GM12878 (cell line): ENCODE measurements around the gene CRTC1. TPM values are rescaled to one million over a fixed set of nuclear protein-coding genes. Genes with fewer than 3 reads are reported as not detected.

Experiments used
- ATAC-seq: fragments of 200-7000 bp; cut with Tn5 transposase; 3 replicates; pipeline ENCODE4 v1.9.1; 2020; ENCODE audit warnings: mild to moderate bottlenecking, moderate library complexity
- BruUV-seq: library from RNA; stranded (reverse); fragments of 400-500 nt; replicated peaks from 2 replicates; lab custom pipeline; 2021; lab: Mats Ljungman, UMichigan
- CTCF ChIA-PET: fragments of 300-600 bp; sonication (Branson Sonifier 250); formaldehyde crosslinking; extraction: SDS; loops from one replicate; lab custom pipeline; 2021; ENCODE audit warnings: inconsistent platforms; lab: Yijun Ruan, JAX
- POLR2A ChIA-PET: fragments of 350-600 bp; formaldehyde crosslinking; extraction: SDS; loops from one replicate; lab custom pipeline; 2021; ENCODE audit warnings: inconsistent platforms; lab: Charles Lee
- RAD21 ChIA-PET: fragments of 300-600 bp; sonication (Branson Sonifier 250); formaldehyde crosslinking; loops from one replicate; lab custom pipeline; 2023; ENCODE audit warnings: antibody characterized with exemption; ENCODE audit not compliant: unreplicated experiment; lab: Charles Lee
- SMC1A ChIA-PET: fragments of 300-600 bp; sonication (Branson Sonifier 250); formaldehyde crosslinking; loops from one replicate; lab custom pipeline; 2023; ENCODE audit not compliant: unreplicated experiment, uncharacterized antibody; lab: Charles Lee
- DNase-seq: peaks from one replicate; pipeline ENCODE4 v3.0.0-alpha.2; 2011; ENCODE audit warnings: low read depth, low spot score
- FAIRE-seq: peaks from 3 replicates; lab custom pipeline; 2011; peaks lifted over from hg19 to GRCh38; lab: Jason Lieb, UNC
- H2AFZ ChIP-seq: 2 replicates; pipeline ENCODE4 v1.6.0; 2011; ENCODE audit warnings: low read depth, low read length, control low read depth; ENCODE audit not compliant: control insufficient read depth
- H3K27ac ChIP-seq: 2 replicates; pipeline ENCODE4 v1.5.1; 2011; ENCODE audit warnings: control low read depth; ENCODE audit not compliant: control insufficient read depth, insufficient read depth
- H3K27me3 ChIP-seq, 2 experiments: replicated peaks in 1 of 2; 2 replicates each; pipeline versions ENCODE4 v1.6.0 to v1.6.1; 2011; ENCODE audit warnings: low read length in 1 of 2; ENCODE audit not compliant: control insufficient read depth in 2 of 2, insufficient read depth in 2 of 2
- H3K36me3 ChIP-seq, 2 experiments: 2 replicates each; pipeline ENCODE4 v1.5.1; 2011; ENCODE audit warnings: low read length in 1 of 2; ENCODE audit not compliant: control insufficient read depth in 2 of 2, insufficient read depth in 2 of 2
- H3K4me1 ChIP-seq: 2 replicates; pipeline ENCODE4 v1.6.1; 2011; ENCODE audit warnings: mild to moderate bottlenecking, low read length, moderate library complexity, mixed read lengths; ENCODE audit not compliant: control insufficient read depth, insufficient read depth
- H3K4me2 ChIP-seq: 2 replicates; pipeline ENCODE4 v1.6.0; 2011; ENCODE audit warnings: control low read depth; ENCODE audit not compliant: control insufficient read depth, insufficient read depth
- H3K4me3 ChIP-seq: fragments of 200-600 bp; sonication (generic); 2 replicates; pipeline ENCODE4 v1.5.1; 2016
- H3K79me2 ChIP-seq: 2 replicates; pipeline ENCODE4 v1.6.0; 2011; ENCODE audit warnings: low read length; ENCODE audit not compliant: control insufficient read depth, insufficient read depth
- H3K9ac ChIP-seq: 2 replicates; pipeline ENCODE4 v1.8.0; 2011; ENCODE audit warnings: low read length, control low read depth, mixed read lengths; ENCODE audit not compliant: control insufficient read depth, insufficient read depth
- H3K9me3 ChIP-seq: replicated peaks from 3 replicates; pipeline ENCODE4 v1.5.1; 2011; ENCODE audit warnings: mild to moderate bottlenecking, low read length; ENCODE audit not compliant: control insufficient read depth, insufficient read depth
- H4K20me1 ChIP-seq: 2 replicates; pipeline ENCODE4 v1.6.0; 2011; ENCODE audit not compliant: control insufficient read depth, insufficient read depth
- BACH1 ChIP-seq: fragments of 450-650 bp; IDR thresholded peaks from 2 replicates; pipeline ENCODE4 v1.6.1; 2017; ENCODE audit warnings: mild to moderate bottlenecking, borderline replicate concordance
- HSF1 ChIP-seq: fragments of 150-350 bp; IDR thresholded peaks from 2 replicates; pipeline ENCODE4 v1.6.1; 2014; ENCODE audit warnings: mild to moderate bottlenecking, low read depth, low read length
- IRF4 ChIP-seq: IDR thresholded peaks from 2 replicates; pipeline ENCODE4 v1.6.1; 2011; ENCODE audit warnings: low read depth, low read length
- MEF2A ChIP-seq: IDR thresholded peaks from 2 replicates; pipeline ENCODE4 v1.6.1; 2011; ENCODE audit warnings: low read depth, mild to moderate bottlenecking, low read length, moderate library complexity; ENCODE audit not compliant: insufficient read depth
- NRF1 ChIP-seq: conservative IDR thresholded peaks from 2 replicates; pipeline ENCODE4 v1.6.1; 2011; ENCODE audit warnings: mild to moderate bottlenecking, low read depth, low read length, improper control_type of control experiment
- REST ChIP-seq: IDR thresholded peaks from 2 replicates; pipeline ENCODE4 v1.6.1; 2012; ENCODE audit warnings: mild to moderate bottlenecking, low read depth, low read length
- SMARCA5 ChIP-seq: fragments of 450-650 bp; IDR thresholded peaks from 2 replicates; pipeline ENCODE4 v1.6.1; 2017; ENCODE audit warnings: mild to moderate bottlenecking
- ZBTB33 ChIP-seq: fragments of 450-650 bp; IDR thresholded peaks from 2 replicates; pipeline ENCODE4 v1.6.1; 2017; ENCODE audit warnings: mild to moderate bottlenecking
- ZZZ3 ChIP-seq: IDR thresholded peaks from 2 replicates; pipeline ENCODE4 v1.6.1; 2011; ENCODE audit warnings: low read depth; ENCODE audit not compliant: control insufficient read depth, insufficient read length
- WGBS: methylation state at CpG from one replicate; pipeline ENCODE4 v1.1.6; 2016; ENCODE audit warnings: low lambda C conversion rate; ENCODE audit not compliant: insufficient replicate concordance, insufficient coverage; ENCODE audit errors: missing lambda C conversion rate; 5-methylcytosine and 5-hydroxymethylcytosine counted together
- in situ Hi-C: fragments of 300-500 bp; cut with MboI; formaldehyde crosslinking; loops from 9 replicates; pipeline ENCODE4 v1.14.3; 2018; ENCODE audit warnings: mixed read lengths
- intact Hi-C: fragments of 100-400 bp; cut with micrococcal nuclease; formaldehyde crosslinking; loops from one replicate; pipeline ENCODE4 v1.14.2; 2022; ENCODE audit not compliant: unreplicated experiment
- polyA plus RNA-seq, 11 experiments: library from polyadenylated mRNA; depleted of rRNA in 4 of 11; unstranded in 6 of 11; stranded (reverse) in 5 of 11; fragments of >200 nt; fragmentation: Nextera tagmentation in 4 of 11; fragmentation: Illumina TruSeq in 1 of 11; extraction: Ambion mirVana in 4 of 11; extraction: Trizol in 1 of 11; gene quantifications; 1 replicate in 1 of 11; 2 replicates in 10 of 11; pipeline versions ENCODE4 v1.2.1 to v1.2.3, GENCODE V29; 2011 to 2016; ENCODE audit warnings: inconsistent platforms in 2 of 11, missing spikeins in 2 of 11, low read depth in 1 of 11
- total RNA-seq, 4 experiments: library from RNA; depleted of rRNA in 3 of 4; stranded (reverse); fragments of >200 nt in 3 of 4; fragmentation: Illumina TruSeq in 1 of 4; extraction: Trizol in 1 of 4; gene quantifications; 2 replicates each; pipeline versions ENCODE4 v1.2.1 to v1.2.3, GENCODE V29; 2013 to 2021

The CRTC1 gene
- total and polyA plus RNA-seq, 10 of the 15 experiments (the other 5 are each of a cell fraction or from before 2014, with no cell fraction given): 0.02 to 4.6 (median 1.1) TPM; not detected in 1

GRCh38 chr19:18660939-18661670 is 22.4 kb upstream of the CRTC1 start (continued):
- TF ChIP-seq SMARCA5: no peak
- no peak for TF ChIP-seq HSF1
- TF ChIP-seq ZZZ3: no peak

DNA sequence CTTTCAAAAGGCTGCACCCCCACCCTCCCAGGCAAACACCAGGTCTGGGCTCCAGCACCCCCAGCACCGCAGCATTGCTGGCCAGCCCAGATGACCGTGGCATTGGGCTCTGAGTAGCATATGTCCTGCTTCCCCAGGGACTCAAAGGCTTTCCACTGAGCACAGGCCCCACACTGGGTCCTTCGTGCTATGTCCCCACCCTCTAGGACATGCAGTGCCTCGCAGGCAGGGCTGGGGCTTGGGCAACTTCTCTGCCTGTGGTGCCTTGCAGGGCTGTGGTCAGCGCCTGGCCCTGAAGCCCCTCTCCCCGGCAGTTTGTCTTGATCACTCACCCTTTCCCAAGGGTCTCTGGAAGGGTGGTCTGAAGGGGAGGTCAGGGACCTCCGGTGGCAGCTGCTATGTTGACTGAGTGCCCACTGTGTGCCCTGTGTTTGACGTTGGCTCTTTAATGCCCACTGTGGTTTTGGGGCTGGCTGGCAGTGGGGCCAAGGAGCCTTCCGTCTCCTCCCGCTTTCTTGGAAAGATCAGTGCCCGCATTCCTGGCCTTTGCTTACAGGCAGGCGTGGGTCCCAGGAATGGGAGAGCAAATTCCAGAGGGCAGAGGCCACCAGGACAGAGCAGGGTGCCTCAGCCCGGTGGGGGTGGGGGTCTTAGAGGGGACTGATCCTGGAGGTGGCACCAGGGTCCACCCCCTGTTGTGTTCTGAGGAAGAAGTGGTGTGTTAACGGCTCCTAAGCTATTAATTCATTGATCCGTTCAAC is 20.3 kb upstream of the CRTC1 start:
- no peaks in the 10 kb centered on the region for H4K20me1 ChIP-seq
- H3K4me2 ChIP-seq: no peak overlapping the region
- TF ChIP-seq ZBTB33 (no peak), REST (no peak), BACH1 (no peak), IRF4 (no peak), NRF1 (no peak), MEF2A (no peak)
- CTCF ChIA-PET: no interaction called here
- H3K9me3 ChIP-seq: no peaks in the 10 kb centered on the region; the same call in 2 of the 3 replicates
- no peak overlapping the region for H2AFZ ChIP-seq
- H3K27me3 ChIP-seq: no peaks in the 10 kb centered on the region
- H3K4me3 ChIP-seq: no peak overlapping the region
- in situ Hi-C loops: no loop called here
- no peak overlapping the region for H3K27ac ChIP-seq
- no peak for FAIRE-seq
- intact Hi-C loops: no loop called here
- no TSS peak for BruUV-seq
- no peak for ATAC-seq
- peaks cover 0 to 4% of the 10 kb centered on the region in 2 experiments; a peak in 2 of 4 replicates for H3K36me3 ChIP-seq
- H3K4me1 ChIP-seq: peaks cover 7% of the 10 kb centered on the region; the same call in 1 of the 2 replicates
- no peak overlapping the region for H3K9ac ChIP-seq
- DNase-seq: no peak
- POLR2A ChIA-PET: no interaction called here
- RAD21 ChIA-PET: no interaction called here
- 84% methylated on average over 15 of the region's 15 CpGs for WGBS
- SMC1A ChIA-PET: no interaction called here
- H3K79me2 ChIP-seq: no peaks in the 10 kb centered on the region
